Neural progenitor cell (in vitro differentiated cells): Measurements from ENCODE around the gene MAD1L1. TPM values are rescaled to one million over a fixed set of nuclear protein-coding genes. Genes with fewer than 3 reads are reported as not detected.
"Not testable (repeated sequence)": the region's sequence is repeated elsewhere in the genome, so short reads cannot be mapped to it uniquely, and the experiment has no call there.

ENCODE experiments used
- DNase-seq: peaks from one replicate; pipeline ENCODE4 v3.0.0-alpha.2; 2016; ENCODE audit warnings: low spot score
- H2AFZ ChIP-seq: fragments of 200-600 bp; sonication (generic); replicated peaks from 2 replicates; pipeline ENCODE4 v1.6.1; 2016; ENCODE audit warnings: antibody characterized with exemption
- H3F3A ChIP-seq: fragments of 200-600 bp; sonication (generic); 2 replicates; pipeline ENCODE4 v1.6.1; 2016; ENCODE audit warnings: antibody characterized with exemption, low read depth
- H3K27ac ChIP-seq: fragments of 200-600 bp; sonication (generic); 2 replicates; pipeline ENCODE4 v1.5.1; 2016; ENCODE audit warnings: mild to moderate bottlenecking
- H3K27me3 ChIP-seq: fragments of 200-600 bp; sonication (generic); 2 replicates; pipeline ENCODE4 v1.6.1; 2016; ENCODE audit warnings: mild to moderate bottlenecking, moderate library complexity
- H3K36me3 ChIP-seq: fragments of 200-600 bp; sonication (generic); 2 replicates; pipeline ENCODE4 v1.5.1; 2016
- H3K4me1 ChIP-seq: fragments of 200-600 bp; sonication (generic); 2 replicates; pipeline ENCODE4 v1.6.1; 2016; ENCODE audit warnings: mixed run types
- H3K4me2 ChIP-seq: fragments of 200-600 bp; sonication (generic); 2 replicates; pipeline ENCODE4 v1.6.1; 2016
- H3K4me3 ChIP-seq: fragments of 200-600 bp; sonication (generic); 2 replicates; pipeline ENCODE4 v1.5.1; 2016
- H3K79me2 ChIP-seq: fragments of 200-600 bp; sonication (generic); 2 replicates; pipeline ENCODE4 v1.6.1; 2016; ENCODE audit warnings: low read depth
- H3K9ac ChIP-seq: fragments of 200-600 bp; sonication (generic); 2 replicates; pipeline ENCODE4 v1.6.1; 2016
- H3K9me3 ChIP-seq: fragments of 200-600 bp; sonication (generic); 2 replicates; pipeline ENCODE4 v1.5.1; 2016; ENCODE audit warnings: low read depth
- H4K20me1 ChIP-seq: fragments of 200-600 bp; sonication (generic); 2 replicates; pipeline ENCODE4 v1.6.1; 2016; ENCODE audit warnings: low read depth
- H3K27ac Mint-ChIP-seq: 3 replicates; pipeline ENCODE4 v1.8.0; 2021; ENCODE audit warnings: mixed read lengths
- H3K27me3 Mint-ChIP-seq: 2 replicates; pipeline ENCODE4 v1.8.0; 2022; ENCODE audit warnings: low read depth, mild to moderate bottlenecking, inconsistent platforms, moderate library complexity, mixed read lengths; ENCODE audit not compliant: insufficient read depth
- H3K36me3 Mint-ChIP-seq: 3 replicates; pipeline ENCODE4 v1.8.0; 2021; ENCODE audit warnings: mixed read lengths
- H3K4me1 Mint-ChIP-seq: 3 replicates; pipeline ENCODE4 v1.8.0; 2021; ENCODE audit warnings: mixed read lengths
- H3K4me3 Mint-ChIP-seq: 3 replicates; pipeline ENCODE4 v1.8.0; 2021; ENCODE audit warnings: mild to moderate bottlenecking, moderate library complexity, mixed read lengths
- H3K9me3 Mint-ChIP-seq: 3 replicates; pipeline ENCODE4 v1.8.0; 2020; ENCODE audit warnings: mixed read lengths
- EZH2 ChIP-seq: fragments of 200-600 bp; sonication (generic); IDR thresholded peaks from 2 replicates; pipeline ENCODE4 v1.6.1; 2017; ENCODE audit warnings: antibody characterized with exemption, mild to moderate bottlenecking, moderate library complexity
- EZH2phosphoT487 ChIP-seq: fragments of 200-600 bp; sonication (generic); IDR thresholded peaks from 2 replicates; pipeline ENCODE4 v1.6.1; 2017; ENCODE audit warnings: antibody characterized with exemption
- total RNA-seq: library from RNA; depleted of rRNA; stranded (reverse); fragments of >200 nt; gene quantifications from 2 replicates; pipeline ENCODE4 v1.2.3, GENCODE V29; 2015; ENCODE audit warnings: low replicate concordance
- TF ChIP-seq, protein P1 (sequence below): fragments of 200-600 bp; sonication (generic); IDR thresholded peaks from 2 replicates; pipeline ENCODE4 v1.5.1; 2017; ENCODE audit warnings: antibody characterized with exemption, mild to moderate bottlenecking

MAD1L1 gene
- total RNA-seq, 1 donor from 2014 or later, result 23.7 TPM

DNA sequence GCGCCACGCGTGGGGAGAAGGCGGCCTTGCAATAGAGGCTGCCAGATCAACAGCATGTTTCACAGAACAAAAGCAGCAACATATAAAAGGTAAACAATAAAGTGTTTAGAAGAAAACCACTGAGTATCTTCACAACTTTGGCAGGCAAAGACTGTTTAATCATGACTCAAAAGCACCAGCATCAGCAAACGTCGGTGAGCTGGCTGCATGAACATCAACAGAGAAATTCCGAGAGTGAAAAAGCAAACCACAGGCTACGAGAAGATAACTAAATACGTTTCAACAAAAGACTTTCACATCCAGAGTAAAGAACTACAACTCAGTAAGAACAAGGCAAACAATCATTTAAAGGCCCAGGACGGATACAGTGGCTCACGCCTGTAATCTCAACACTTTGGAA lies 172.0 kb downstream of the MAD1L1 start:
- H4K20me1 ChIP-seq, result no peaks in the 10 kb centered on the region
- H3K27me3 Mint-ChIP-seq, result peaks cover 7% of the 10 kb centered on the region
- H2AFZ ChIP-seq, result no peak overlapping the region
- no peak for DNase-seq
- H3K36me3 ChIP-seq, result peaks cover 5% of the 10 kb centered on the region
- H3K9me3 ChIP-seq, result peaks cover 14% of the 10 kb centered on the region
- H3K9me3 Mint-ChIP-seq, result peaks cover 19% of the 10 kb centered on the region
- H3K79me2 ChIP-seq, result peaks cover 3% of the 10 kb centered on the region
- no peak overlapping the region for H3K9ac ChIP-seq
- no peak overlapping the region for H3K27ac ChIP-seq
- H3K27me3 ChIP-seq, result no peaks in the 10 kb centered on the region
- no peak overlapping the region for H3K27ac Mint-ChIP-seq
- no peak overlapping the region for H3K4me2 ChIP-seq
- H3K4me1 ChIP-seq, result no peaks in the 10 kb centered on the region
- peaks cover 34% of the 10 kb centered on the region for H3K4me1 Mint-ChIP-seq
- H3K4me3 Mint-ChIP-seq, result no peak overlapping the region
- no peak overlapping the region for H3K4me3 ChIP-seq
- TF ChIP-seq EZH2phosphoT487, result no peak
- TF ChIP-seq EZH2, result no peak
- TF ChIP-seq, protein P1, sequence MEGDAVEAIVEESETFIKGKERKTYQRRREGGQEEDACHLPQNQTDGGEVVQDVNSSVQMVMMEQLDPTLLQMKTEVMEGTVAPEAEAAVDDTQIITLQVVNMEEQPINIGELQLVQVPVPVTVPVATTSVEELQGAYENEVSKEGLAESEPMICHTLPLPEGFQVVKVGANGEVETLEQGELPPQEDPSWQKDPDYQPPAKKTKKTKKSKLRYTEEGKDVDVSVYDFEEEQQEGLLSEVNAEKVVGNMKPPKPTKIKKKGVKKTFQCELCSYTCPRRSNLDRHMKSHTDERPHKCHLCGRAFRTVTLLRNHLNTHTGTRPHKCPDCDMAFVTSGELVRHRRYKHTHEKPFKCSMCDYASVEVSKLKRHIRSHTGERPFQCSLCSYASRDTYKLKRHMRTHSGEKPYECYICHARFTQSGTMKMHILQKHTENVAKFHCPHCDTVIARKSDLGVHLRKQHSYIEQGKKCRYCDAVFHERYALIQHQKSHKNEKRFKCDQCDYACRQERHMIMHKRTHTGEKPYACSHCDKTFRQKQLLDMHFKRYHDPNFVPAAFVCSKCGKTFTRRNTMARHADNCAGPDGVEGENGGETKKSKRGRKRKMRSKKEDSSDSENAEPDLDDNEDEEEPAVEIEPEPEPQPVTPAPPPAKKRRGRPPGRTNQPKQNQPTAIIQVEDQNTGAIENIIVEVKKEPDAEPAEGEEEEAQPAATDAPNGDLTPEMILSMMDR, result no peak
- H3K36me3 Mint-ChIP-seq, result peaks cover 30% of the 10 kb centered on the region
- peaks cover 14% of the 10 kb centered on the region for H3F3A ChIP-seq

DNA sequence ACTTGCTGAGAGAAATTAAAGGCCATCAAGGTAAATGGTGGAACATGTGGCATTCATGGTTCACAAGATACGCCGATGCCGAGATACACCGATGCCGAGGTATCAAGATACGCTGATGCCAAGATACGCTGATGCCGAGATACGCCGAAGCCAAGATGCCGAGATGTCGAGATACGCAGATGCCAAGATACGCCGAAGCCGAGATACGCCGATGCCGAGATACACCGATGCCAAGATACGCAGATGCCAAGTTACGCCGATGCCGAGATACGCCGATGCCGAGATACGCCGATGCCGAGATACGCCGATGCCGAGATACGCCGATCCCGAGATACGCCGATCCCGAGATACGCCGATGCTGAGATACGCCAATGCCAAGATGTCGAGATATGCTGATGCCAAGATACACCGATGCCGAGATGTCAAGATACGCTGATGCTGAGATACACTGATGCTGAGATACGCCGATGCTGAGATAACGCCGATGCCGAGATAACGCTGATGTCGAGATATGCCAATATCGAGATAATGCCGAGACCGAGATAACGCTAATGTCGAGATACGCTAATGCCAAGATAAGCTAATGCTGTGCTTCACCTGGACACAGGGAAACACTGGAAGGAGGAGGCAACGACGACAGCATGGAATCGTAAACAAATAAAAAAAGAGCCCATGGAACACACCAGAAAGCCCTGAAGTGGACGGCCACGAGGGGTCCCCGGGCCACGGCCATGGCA lies 172.6 kb downstream of the MAD1L1 start:
- peaks cover 9% of the 10 kb centered on the region for H3K27me3 Mint-ChIP-seq
- Histone ChIP-seq H3K9ac (no peak overlapping the region), H3K79me2 (peaks cover 3% of the 10 kb centered on the region), H3K27ac (no peak overlapping the region), H3F3A (peaks cover 14% of the 10 kb centered on the region), H3K9me3 (peaks cover 14% of the 10 kb centered on the region), H2AFZ (no peak overlapping the region), H3K27me3 (no peaks in the 10 kb centered on the region), H3K4me3 (no peak overlapping the region), H3K36me3 (peaks cover 5% of the 10 kb centered on the region), H3K4me1 (no peaks in the 10 kb centered on the region), H4K20me1 (no peaks in the 10 kb centered on the region), H3K4me2 (no peak overlapping the region)
- peaks cover 19% of the 10 kb centered on the region for H3K9me3 Mint-ChIP-seq
- H3K4me1 Mint-ChIP-seq, result peaks cover 29% of the 10 kb centered on the region
- no peak overlapping the region for H3K4me3 Mint-ChIP-seq
- H3K36me3 Mint-ChIP-seq, result peaks cover 28% of the 10 kb centered on the region
- DNase-seq, result no peak
- TF ChIP-seq, protein P1, result no peak
- TF ChIP-seq EZH2phosphoT487, result no peak
- no peak for TF ChIP-seq EZH2
- H3K27ac Mint-ChIP-seq, result no peak overlapping the region

DNA sequence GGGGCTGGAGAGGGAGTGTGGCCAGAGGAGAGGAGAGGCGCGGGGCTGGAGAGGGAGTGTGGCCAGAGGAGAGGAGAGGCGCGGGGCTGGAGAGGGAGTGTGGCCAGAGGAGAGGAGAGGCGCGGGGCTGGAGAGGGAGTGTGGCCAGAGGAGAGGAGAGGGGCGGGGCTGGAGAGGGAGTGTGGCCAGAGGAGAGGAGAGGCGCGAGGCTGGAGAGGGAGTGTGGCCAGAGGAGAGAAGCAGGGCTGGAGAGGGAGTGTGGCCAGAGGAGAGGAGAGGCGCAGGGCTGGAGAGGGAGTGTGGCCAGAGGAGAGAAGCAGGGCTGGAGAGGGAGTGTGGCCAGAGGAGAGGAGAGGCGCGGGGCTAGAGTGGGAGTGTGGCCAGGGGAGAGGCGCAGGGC lies 174.5 kb downstream of the MAD1L1 start:
- peaks cover 14% of the 10 kb centered on the region for H3K9me3 ChIP-seq
- H3K4me3 ChIP-seq, H3K27ac Mint-ChIP-seq, H3K27me3 ChIP-seq, DNase-seq, H4K20me1 ChIP-seq, H3K79me2 ChIP-seq, H3K4me1 ChIP-seq, H2AFZ ChIP-seq, H3K4me3 Mint-ChIP-seq, H3K27me3 Mint-ChIP-seq, H3K36me3 ChIP-seq, H3K27ac ChIP-seq, H3K9ac ChIP-seq, H3K4me2 ChIP-seq: not testable (repeated sequence)
- Mint-ChIP-seq H3K9me3 (peaks cover 19% of the 10 kb centered on the region), H3K36me3 (peaks cover 26% of the 10 kb centered on the region), H3K4me1 (peaks cover 18% of the 10 kb centered on the region)
- peaks cover 14% of the 10 kb centered on the region for H3F3A ChIP-seq

DNA sequence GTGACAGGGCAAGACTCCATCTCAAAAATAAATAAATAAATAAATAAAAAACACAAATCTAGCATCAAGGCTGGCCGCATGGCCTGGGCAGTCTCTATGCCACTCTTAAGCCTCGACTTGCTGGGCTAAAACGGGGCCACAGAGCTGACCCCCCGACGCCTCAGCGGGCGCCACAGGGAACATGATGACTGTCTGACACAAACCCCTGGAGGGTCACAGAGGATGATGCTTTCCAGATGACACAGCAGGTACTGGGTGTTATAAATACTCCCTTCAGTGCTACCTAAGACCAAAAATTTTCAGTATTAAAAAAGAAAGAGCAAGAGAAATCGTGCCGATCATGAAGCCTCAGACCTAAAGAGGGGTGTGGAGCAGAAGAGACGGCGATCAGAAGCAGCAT lies 176.8 kb downstream of the MAD1L1 start:
- no peak overlapping the region for H3K4me3 ChIP-seq
- H3K9me3 ChIP-seq, result peaks cover 13% of the 10 kb centered on the region
- no peaks in the 10 kb centered on the region for H3K79me2 ChIP-seq
- Mint-ChIP-seq H3K4me3 (no peak overlapping the region), H3K27me3 (peaks cover 5% of the 10 kb centered on the region), H3K27ac (no peak overlapping the region), H3K4me1 (peaks cover 17% of the 10 kb centered on the region), H3K9me3 (peaks cover 16% of the 10 kb centered on the region), H3K36me3 (peaks cover 17% of the 10 kb centered on the region)
- H3K27me3 ChIP-seq, result no peaks in the 10 kb centered on the region
- peaks cover 13% of the 10 kb centered on the region for H3F3A ChIP-seq
- no peaks in the 10 kb centered on the region for H3K4me1 ChIP-seq
- peaks cover 5% of the 10 kb centered on the region for H3K36me3 ChIP-seq
- no peak overlapping the region for H3K9ac ChIP-seq
- H3K4me2 ChIP-seq, result no peak overlapping the region
- TF ChIP-seq, protein P1, result no peak
- TF ChIP-seq EZH2phosphoT487 (no peak), EZH2 (no peak)
- no peak overlapping the region for H3K27ac ChIP-seq
- DNase-seq, result no peak
- H4K20me1 ChIP-seq, result no peaks in the 10 kb centered on the region
- no peak overlapping the region for H2AFZ ChIP-seq
